GM21825 (cell line): ENCODE results near the gene ARHGEF38.

ENCODE experiments used
- ATAC-seq: cut with Tn5 transposase; IDR thresholded peaks from one replicate; pipeline ENCODE4 v1.9.1; 2021; ENCODE audit warnings: mild to moderate bottlenecking, moderate library complexity; ENCODE audit not compliant: unreplicated experiment

The ARHGEF38 gene

GRCh38 chr4:105551965-105552746 is at the start of gene ARHGEF38:
Gene ARHGEF38, plus strand, starts transcription at chr4:105552620. Its CDS starts 146 bp downstream, at chr4:105552766.
- ATAC-seq, result no peak

GRCh38 chr4:105503484-105503883 is 48.9 kb upstream of the ARHGEF38 start:
- no peak for ATAC-seq

GRCh38 chr4:105504744-105505143 is 47.7 kb upstream of the ARHGEF38 start:
- no peak for ATAC-seq

- ATAC-seq, result peak; percentile 93
Observed at GRCh38 chr4:105509291-105509690, 43.1 kb upstream of the ARHGEF38 start.

GRCh38 chr4:105509714-105510113 is 42.7 kb upstream of the ARHGEF38 start:
- peak; percentile 11 for ATAC-seq

- no peak for ATAC-seq
Observed at GRCh38 chr4:105510245-105510644, 42.2 kb upstream of the ARHGEF38 start.

GRCh38 chr4:105520819-105521790 is 31.3 kb upstream of the ARHGEF38 start:
- peak; percentile 79 for ATAC-seq

GRCh38 chr4:105526656-105527055 is 25.8 kb upstream of the ARHGEF38 start:
- no peak for ATAC-seq

GRCh38 chr4:105527081-105527480 is 25.3 kb upstream of the ARHGEF38 start:
- no peak for ATAC-seq

- ATAC-seq, result no peak
Observed at GRCh38 chr4:105536601-105537000, 15.8 kb upstream of the ARHGEF38 start.

GRCh38 chr4:105541420-105541819 is 11.0 kb upstream of the ARHGEF38 start:
- ATAC-seq, result no peak

- no peak for ATAC-seq
Observed at GRCh38 chr4:105542039-105542438, 10.4 kb upstream of the ARHGEF38 start.

GRCh38 chr4:105543346-105543745 is 9.1 kb upstream of the ARHGEF38 start:
- no peak for ATAC-seq

GRCh38 chr4:105543881-105544280 is 8.5 kb upstream of the ARHGEF38 start:
- ATAC-seq, result no peak

GRCh38 chr4:105544520-105545286 is 7.7 kb upstream of the ARHGEF38 start:
- no peak for ATAC-seq

- no peak for ATAC-seq
Observed at GRCh38 chr4:105546086-105546485, 6.3 kb upstream of the ARHGEF38 start.

- ATAC-seq, result no peak
Observed at GRCh38 chr4:105547769-105548168, 4.7 kb upstream of the ARHGEF38 start.

GRCh38 chr4:105548483-105548882 is 3.9 kb upstream of the ARHGEF38 start:
- no peak for ATAC-seq

- ATAC-seq, result no peak
Observed at GRCh38 chr4:105550641-105551040, 1.8 kb upstream of the ARHGEF38 start.

- no peak for ATAC-seq
Observed at GRCh38 chr4:105555409-105555808, 3.0 kb downstream of the ARHGEF38 start.

GRCh38 chr4:105556206-105556605 is 3.8 kb downstream of the ARHGEF38 start:
- no peak for ATAC-seq
